Measurements from ENCODE around the gene TCERG1L.
"Not testable (repeated sequence)": the region's sequence is repeated elsewhere in the genome, so short reads cannot be mapped to it uniquely, and the experiment has no call there.

TCERG1L gene

GRCh38 chr10:131137223-131137622 is 174.3 kb downstream of the TCERG1L start:
- DNase-seq = no peak

- not testable (repeated sequence) for DNase-seq
Observed at GRCh38 chr10:131136336-131136735, 175.2 kb downstream of the TCERG1L start.

- DNase-seq = no peak
Observed at GRCh38 chr10:131135716-131136115, 175.8 kb downstream of the TCERG1L start.

GRCh38 chr10:131134651-131135050 is 176.9 kb downstream of the TCERG1L start:
- DNase-seq = no peak

GRCh38 chr10:131134001-131134576 is 177.4 kb downstream of the TCERG1L start:
- no peak for DNase-seq

- DNase-seq = no peak
Observed at GRCh38 chr10:131132681-131133080, 178.8 kb downstream of the TCERG1L start.

- no peak for DNase-seq
Observed at GRCh38 chr10:131131726-131132591, 179.6 kb downstream of the TCERG1L start.

GRCh38 chr10:131130025-131130424 is 181.5 kb downstream of the TCERG1L start:
- no peak for DNase-seq

- no peak for DNase-seq
Observed at GRCh38 chr10:131129544-131129943, 182.0 kb downstream of the TCERG1L start.

GRCh38 chr10:131128731-131129130 is 182.8 kb downstream of the TCERG1L start:
- no peak for DNase-seq

- no peak for DNase-seq
Observed at GRCh38 chr10:131127610-131128009, 183.9 kb downstream of the TCERG1L start.

GRCh38 chr10:131127138-131127589 is 184.4 kb downstream of the TCERG1L start:
- DNase-seq = no peak

GRCh38 chr10:131126321-131127137 is 185.0 kb downstream of the TCERG1L start:
- DNase-seq = no peak

GRCh38 chr10:131125511-131126225 is 185.9 kb downstream of the TCERG1L start:
- no peak for DNase-seq

GRCh38 chr10:131124945-131125344 is 186.6 kb downstream of the TCERG1L start:
- no peak for DNase-seq

- no peak for DNase-seq
Observed at GRCh38 chr10:131123496-131123895, 188.0 kb downstream of the TCERG1L start.

- DNase-seq = no peak
Observed at GRCh38 chr10:131121511-131122035, 189.9 kb downstream of the TCERG1L start.

GRCh38 chr10:131119626-131120355 is 191.7 kb downstream of the TCERG1L start:
- no peak for DNase-seq

GRCh38 chr10:131117416-131118212 is 193.9 kb downstream of the TCERG1L start:
- no peak for DNase-seq

GRCh38 chr10:131116991-131117375 is 194.5 kb downstream of the TCERG1L start:
- DNase-seq = no peak

Measured in SHP77 treated with DMSO at 0.1 percent for 48 hours (cell line).